ENCODE data around the gene CCL20. TPM values are rescaled to one million over a fixed set of nuclear protein-coding genes. Genes with fewer than 3 reads are reported as not detected.

CCL20 gene
- total and polyA plus RNA-seq, 4 donors: 0.36 to 5.9 (median 1.3) TPM

DNA sequence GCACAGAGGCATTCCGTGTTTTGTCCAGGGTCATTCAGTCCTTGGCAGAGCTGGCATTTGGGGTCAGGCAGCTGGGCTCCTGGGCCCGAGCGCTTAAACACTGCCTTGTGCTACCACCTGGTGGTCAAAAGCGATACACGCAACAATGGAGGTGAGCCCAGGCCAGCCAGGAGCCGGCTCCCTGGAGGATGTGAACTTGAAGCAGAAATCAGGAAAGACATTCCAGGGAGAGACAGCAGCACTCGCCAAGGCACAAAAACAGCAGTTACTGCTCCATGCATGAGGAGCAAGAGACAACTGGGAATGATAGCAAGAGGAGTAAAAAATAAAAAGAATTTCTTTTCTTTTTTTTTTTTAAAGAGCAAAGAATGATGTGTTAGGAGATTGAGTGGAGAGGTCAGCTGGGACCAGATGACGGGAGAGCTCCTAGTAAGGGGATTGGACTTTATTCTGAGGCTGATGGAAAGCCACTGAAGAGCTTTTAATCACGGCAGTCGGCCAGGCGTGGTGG, 47.2 kb upstream of the CCL20 start:
- Histone ChIP-seq H3K27ac (ENCODE audit: low read depth in 1 of 2, low read length in 2 of 2) (no peak overlapping the region), H3K9ac (ENCODE audit: low read depth in 1 of 2, low read length in 2 of 2) (no peak overlapping the region), H3K36me3 (ENCODE audit: control insufficient read depth in 4 of 4, insufficient read depth in 3 of 4, low read depth in 1 of 4, low read length in 3 of 4) (no peaks in the 10 kb centered on the region), H3K27me3 (ENCODE audit: control insufficient read depth in 4 of 4, insufficient read depth in 4 of 4, low read length in 3 of 4) (no peaks in the 10 kb centered on the region), H3K9me3 (ENCODE audit: control insufficient read depth in 4 of 4, low read length in 3 of 4) (no peaks in the 10 kb centered on the region), H3K4me3 (ENCODE audit: low read depth in 1 of 3, low read length in 3 of 3) (no peak overlapping the region), H3K4me1 (ENCODE audit: control insufficient read depth in 4 of 4, insufficient read depth in 4 of 4, low read length in 3 of 4) (peaks cover 0 to 11% (median 0%) of the 10 kb centered on the region in 4 donors)
- 22% methylated on average over 11 of the region's 11 CpGs for WGBS
- DNase-seq (ENCODE audit: low spot score): peak; percentile 70
- TF ChIP-seq, protein P1, sequence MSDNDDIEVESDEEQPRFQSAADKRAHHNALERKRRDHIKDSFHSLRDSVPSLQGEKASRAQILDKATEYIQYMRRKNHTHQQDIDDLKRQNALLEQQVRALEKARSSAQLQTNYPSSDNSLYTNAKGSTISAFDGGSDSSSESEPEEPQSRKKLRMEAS (IDR thresholded peaks at IDR 0.05): no peak
- TF ChIP-seq, protein P2, sequence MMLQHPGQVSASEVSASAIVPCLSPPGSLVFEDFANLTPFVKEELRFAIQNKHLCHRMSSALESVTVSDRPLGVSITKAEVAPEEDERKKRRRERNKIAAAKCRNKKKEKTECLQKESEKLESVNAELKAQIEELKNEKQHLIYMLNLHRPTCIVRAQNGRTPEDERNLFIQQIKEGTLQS (IDR thresholded peaks at IDR 0.05): no peak
- no peak for TF ChIP-seq HNF4G (IDR thresholded peaks at IDR 0.05)
- TF ChIP-seq EGR1 (IDR thresholded peaks at IDR 0.05; ENCODE audit: low read depth in 2 of 2): no peak
- TF ChIP-seq CTCF (IDR thresholded peaks at IDR 0.05; ENCODE audit: low read depth, low read length, missing input control): peak; percentile 90
- peak; percentile 43 to 72 for TF ChIP-seq RXRA (IDR thresholded peaks at IDR 0.05)
- peak; percentile 55 for TF ChIP-seq YY1 (IDR thresholded peaks at IDR 0.05)
- TF ChIP-seq HNF4A (conservative IDR thresholded peaks at IDR 0.05): peak in 1 of 2 donors; percentile 27
- TF ChIP-seq FOXA2 (IDR thresholded peaks at IDR 0.05): no peak
- TF ChIP-seq, protein P3, sequence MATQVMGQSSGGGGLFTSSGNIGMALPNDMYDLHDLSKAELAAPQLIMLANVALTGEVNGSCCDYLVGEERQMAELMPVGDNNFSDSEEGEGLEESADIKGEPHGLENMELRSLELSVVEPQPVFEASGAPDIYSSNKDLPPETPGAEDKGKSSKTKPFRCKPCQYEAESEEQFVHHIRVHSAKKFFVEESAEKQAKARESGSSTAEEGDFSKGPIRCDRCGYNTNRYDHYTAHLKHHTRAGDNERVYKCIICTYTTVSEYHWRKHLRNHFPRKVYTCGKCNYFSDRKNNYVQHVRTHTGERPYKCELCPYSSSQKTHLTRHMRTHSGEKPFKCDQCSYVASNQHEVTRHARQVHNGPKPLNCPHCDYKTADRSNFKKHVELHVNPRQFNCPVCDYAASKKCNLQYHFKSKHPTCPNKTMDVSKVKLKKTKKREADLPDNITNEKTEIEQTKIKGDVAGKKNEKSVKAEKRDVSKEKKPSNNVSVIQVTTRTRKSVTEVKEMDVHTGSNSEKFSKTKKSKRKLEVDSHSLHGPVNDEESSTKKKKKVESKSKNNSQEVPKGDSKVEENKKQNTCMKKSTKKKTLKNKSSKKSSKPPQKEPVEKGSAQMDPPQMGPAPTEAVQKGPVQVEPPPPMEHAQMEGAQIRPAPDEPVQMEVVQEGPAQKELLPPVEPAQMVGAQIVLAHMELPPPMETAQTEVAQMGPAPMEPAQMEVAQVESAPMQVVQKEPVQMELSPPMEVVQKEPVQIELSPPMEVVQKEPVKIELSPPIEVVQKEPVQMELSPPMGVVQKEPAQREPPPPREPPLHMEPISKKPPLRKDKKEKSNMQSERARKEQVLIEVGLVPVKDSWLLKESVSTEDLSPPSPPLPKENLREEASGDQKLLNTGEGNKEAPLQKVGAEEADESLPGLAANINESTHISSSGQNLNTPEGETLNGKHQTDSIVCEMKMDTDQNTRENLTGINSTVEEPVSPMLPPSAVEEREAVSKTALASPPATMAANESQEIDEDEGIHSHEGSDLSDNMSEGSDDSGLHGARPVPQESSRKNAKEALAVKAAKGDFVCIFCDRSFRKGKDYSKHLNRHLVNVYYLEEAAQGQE (IDR thresholded peaks at IDR 0.05): no peak
- no peak for TF ChIP-seq TAF1 (conservative IDR thresholded peaks at IDR 0.05)
- TF ChIP-seq JUND (IDR thresholded peaks at IDR 0.05): no peak
- no peak for TF ChIP-seq GABPA (IDR thresholded peaks at IDR 0.05 in 1 of 2, conservative IDR thresholded peaks at IDR 0.05 in 1 of 2)
- no peak for TF ChIP-seq ZBTB33 (IDR thresholded peaks at IDR 0.05)
- peak; percentile 62 for TF ChIP-seq NR2F2 (IDR thresholded peaks at IDR 0.05)
- no peak for TF ChIP-seq SP1 (IDR thresholded peaks at IDR 0.05)
- TF ChIP-seq FOXA1 (IDR thresholded peaks at IDR 0.05): no peak
- TF ChIP-seq RAD21 (IDR thresholded peaks at IDR 0.05): peak; percentile 99 to 100

Measured in liver (tissue), 9 donors.